ENCODE measurements around the gene HSPBP1. TPM values are rescaled to one million over a fixed set of nuclear protein-coding genes. Genes with fewer than 3 reads are reported as not detected.

Gene HSPBP1
- total and polyA plus RNA-seq, 2 donors (not counting 3 experiments of a cell fraction or from before 2014, with no cell fraction given) = 30.4 to 47.5 TPM

DNA sequence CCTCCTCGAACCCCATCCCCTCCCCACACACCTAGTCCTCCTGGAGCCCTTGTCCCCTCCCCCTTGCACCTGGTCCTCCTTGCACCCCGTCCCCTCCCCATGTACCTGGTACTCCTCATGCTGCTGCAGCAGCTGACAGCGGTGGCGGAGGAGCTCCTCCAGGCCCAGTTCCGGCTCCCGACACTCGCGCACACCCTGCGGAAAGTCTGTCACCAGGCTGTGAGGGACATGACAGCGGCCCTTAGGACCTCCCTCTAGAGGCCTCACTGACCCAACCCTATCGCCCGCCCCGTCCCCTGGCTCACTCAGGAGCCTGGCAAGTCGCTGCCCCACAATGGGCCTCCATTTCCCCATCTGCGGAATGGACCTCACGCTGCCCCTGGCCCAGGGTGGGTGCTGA lies 14.7 kb downstream of the HSPBP1 start:
- Histone ChIP-seq H3K9me1 (replicated peaks; ENCODE audit: control insufficient read depth, extremely low read depth, insufficient read depth, low read length) (no peaks in the 10 kb centered on the region), H3K27ac (ENCODE audit: insufficient read depth, low read depth, low read length) (no peak overlapping the region), H3K4me1 (ENCODE audit: control insufficient read depth, extremely low read depth, insufficient read depth, low read length) (no peaks in the 10 kb centered on the region), H2AFZ (ENCODE audit: low read depth, low read length) (no peak overlapping the region), H3K9me3 (replicated peaks; ENCODE audit: control insufficient read depth, insufficient read depth, low read length) (no peaks in the 10 kb centered on the region), H3K36me3 (ENCODE audit: control insufficient read depth in 2 of 2, extremely low read depth in 1 of 2, insufficient read depth in 2 of 2, low read length in 2 of 2) (no peaks in the 10 kb centered on the region), H3K9ac (replicated peaks; ENCODE audit: extremely low read depth, insufficient read depth, low read length) (no peak overlapping the region), H3K4me3 (replicated peaks in 1 of 3; ENCODE audit: insufficient read depth in 1 of 3, low read depth in 1 of 3, low read length in 3 of 3) (no peak overlapping the region), H3K27me3 (ENCODE audit: control insufficient read depth in 2 of 2, insufficient read depth in 2 of 2, low read length in 2 of 2) (no peaks in the 10 kb centered on the region), H3K79me2 (ENCODE audit: control insufficient read depth, insufficient read depth, low read length) (no peaks in the 10 kb centered on the region), H3K4me2 (ENCODE audit: insufficient read depth, low read length) (no peak overlapping the region), H4K20me1 (replicated peaks; ENCODE audit: control insufficient read depth, extremely low read depth, insufficient read depth, low read length) (no peaks in the 10 kb centered on the region)
- TF ChIP-seq, protein P1, sequence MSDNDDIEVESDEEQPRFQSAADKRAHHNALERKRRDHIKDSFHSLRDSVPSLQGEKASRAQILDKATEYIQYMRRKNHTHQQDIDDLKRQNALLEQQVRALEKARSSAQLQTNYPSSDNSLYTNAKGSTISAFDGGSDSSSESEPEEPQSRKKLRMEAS (IDR thresholded peaks at IDR 0.05; ENCODE audit: insufficient read depth, insufficient read length) = no peak
- no peak for TF ChIP-seq GATA2 (IDR thresholded peaks at IDR 0.05; ENCODE audit: insufficient read depth, insufficient read length, low read depth, low read length)
- no peak for TF ChIP-seq POLR2AphosphoS5 (IDR thresholded peaks at IDR 0.05; ENCODE audit: insufficient read depth, low read depth, low read length)
- no peak for TF ChIP-seq POLR2A (IDR thresholded peaks at IDR 0.05; ENCODE audit: low read depth, low read length)
- TF ChIP-seq, protein P2, sequence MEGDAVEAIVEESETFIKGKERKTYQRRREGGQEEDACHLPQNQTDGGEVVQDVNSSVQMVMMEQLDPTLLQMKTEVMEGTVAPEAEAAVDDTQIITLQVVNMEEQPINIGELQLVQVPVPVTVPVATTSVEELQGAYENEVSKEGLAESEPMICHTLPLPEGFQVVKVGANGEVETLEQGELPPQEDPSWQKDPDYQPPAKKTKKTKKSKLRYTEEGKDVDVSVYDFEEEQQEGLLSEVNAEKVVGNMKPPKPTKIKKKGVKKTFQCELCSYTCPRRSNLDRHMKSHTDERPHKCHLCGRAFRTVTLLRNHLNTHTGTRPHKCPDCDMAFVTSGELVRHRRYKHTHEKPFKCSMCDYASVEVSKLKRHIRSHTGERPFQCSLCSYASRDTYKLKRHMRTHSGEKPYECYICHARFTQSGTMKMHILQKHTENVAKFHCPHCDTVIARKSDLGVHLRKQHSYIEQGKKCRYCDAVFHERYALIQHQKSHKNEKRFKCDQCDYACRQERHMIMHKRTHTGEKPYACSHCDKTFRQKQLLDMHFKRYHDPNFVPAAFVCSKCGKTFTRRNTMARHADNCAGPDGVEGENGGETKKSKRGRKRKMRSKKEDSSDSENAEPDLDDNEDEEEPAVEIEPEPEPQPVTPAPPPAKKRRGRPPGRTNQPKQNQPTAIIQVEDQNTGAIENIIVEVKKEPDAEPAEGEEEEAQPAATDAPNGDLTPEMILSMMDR (IDR thresholded peaks at IDR 0.05; ENCODE audit: extremely low read depth in 1 of 2, insufficient read depth in 1 of 2, low read depth in 1 of 2, low read length in 2 of 2) = no peak
- TF ChIP-seq EZH2 (IDR thresholded peaks at IDR 0.05; ENCODE audit: borderline replicate concordance, low read depth, low read length, severe bottlenecking) = no peak
- no peak for TF ChIP-seq MYC (IDR thresholded peaks at IDR 0.05; ENCODE audit: low read depth, low read length)
- no peak for TF ChIP-seq JUN (IDR thresholded peaks at IDR 0.05; ENCODE audit: borderline replicate concordance, insufficient read depth, insufficient read length, low read depth)
- no peak for TF ChIP-seq FOS (IDR thresholded peaks at IDR 0.05; ENCODE audit: borderline replicate concordance, insufficient read depth, low read length)
- no peak for FAIRE-seq
- POLR2A ChIA-PET = no interaction called here
- dilution Hi-C loops (cut with MboI; ENCODE audit: extremely low pct_ligation_motif_present, low sequenced_read_pairs) = no loop called here
- intact Hi-C loops (cut with micrococcal nuclease) = no loop called here
- BruUV-seq (replicated peaks) = no TSS peak
- CTCF ChIA-PET = no interaction called here
- DNase-seq (ENCODE audit: low read depth, low spot score) = no peak
